ENCODE data around the gene LPA. TPM values are rescaled to one million over a fixed set of nuclear protein-coding genes. Genes with fewer than 3 reads are reported as not detected.

LPA gene
- total and polyA plus RNA-seq, 2 of the 13 experiments (the other 11 are each of a cell fraction or from before 2014, with no cell fraction given) = not detected

DNA sequence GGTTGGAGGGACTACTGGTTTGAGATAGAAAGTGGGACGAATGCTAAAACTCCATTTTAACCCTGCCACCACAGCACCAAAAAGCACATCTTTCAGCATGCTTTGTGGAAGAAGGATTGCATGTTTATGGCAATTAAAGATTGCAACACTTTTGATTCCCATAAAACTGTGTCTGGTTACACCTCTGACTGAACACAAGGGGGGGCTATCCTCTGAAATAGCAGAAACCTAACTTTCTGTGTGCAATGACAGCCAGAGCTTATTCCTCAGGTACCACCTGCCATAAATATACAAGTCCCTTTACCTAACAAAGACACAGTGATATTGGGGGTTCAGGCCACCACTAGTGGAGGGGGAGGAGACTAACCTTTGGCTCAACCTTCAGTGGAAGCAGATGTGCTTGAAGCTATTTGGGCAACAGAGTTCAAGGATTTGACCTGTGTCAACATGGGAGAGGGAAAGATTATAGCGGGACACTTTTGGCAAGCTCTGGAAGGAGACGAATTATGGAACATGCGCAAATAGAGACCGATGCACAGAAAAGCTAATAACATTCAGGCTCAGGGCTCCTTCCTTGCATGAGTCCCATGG lies 28.4 kb upstream of the LPA start (continued):
- no peak for TF ChIP-seq ZNF496 (CRISPR knock-in tag; IDR thresholded peaks at IDR 0.05; ENCODE audit: insufficient replicate concordance)
- TF ChIP-seq MIER2 (CRISPR knock-in tag; IDR thresholded peaks at IDR 0.05) = no peak
- no peak for TF ChIP-seq NCOR1 (IDR thresholded peaks at IDR 0.05; ENCODE audit: borderline replicate concordance, low read length)
- no peak for TF ChIP-seq MED13 (CRISPR knock-in tag; IDR thresholded peaks at IDR 0.05)
- no peak for TF ChIP-seq GZF1 (CRISPR knock-in tag; IDR thresholded peaks at IDR 0.05)
- no peak for TF ChIP-seq SOX6 (IDR thresholded peaks at IDR 0.05)
- peak; percentile 53; the same call in 1 of the 2 replicates for TF ChIP-seq SOX6 (CRISPR knock-in tag; IDR thresholded peaks at IDR 0.05)
- no peak for TF ChIP-seq CCAR2 (optimal IDR thresholded peaks at IDR 0.05; ENCODE audit: low read depth, low read length)
- TF ChIP-seq ZNF83 (CRISPR knock-in tag; IDR thresholded peaks at IDR 0.05; ENCODE audit: borderline replicate concordance) = no peak
- no peak for TF ChIP-seq TOE1 (CRISPR knock-in tag; IDR thresholded peaks at IDR 0.05)
- TF ChIP-seq, protein P1, sequence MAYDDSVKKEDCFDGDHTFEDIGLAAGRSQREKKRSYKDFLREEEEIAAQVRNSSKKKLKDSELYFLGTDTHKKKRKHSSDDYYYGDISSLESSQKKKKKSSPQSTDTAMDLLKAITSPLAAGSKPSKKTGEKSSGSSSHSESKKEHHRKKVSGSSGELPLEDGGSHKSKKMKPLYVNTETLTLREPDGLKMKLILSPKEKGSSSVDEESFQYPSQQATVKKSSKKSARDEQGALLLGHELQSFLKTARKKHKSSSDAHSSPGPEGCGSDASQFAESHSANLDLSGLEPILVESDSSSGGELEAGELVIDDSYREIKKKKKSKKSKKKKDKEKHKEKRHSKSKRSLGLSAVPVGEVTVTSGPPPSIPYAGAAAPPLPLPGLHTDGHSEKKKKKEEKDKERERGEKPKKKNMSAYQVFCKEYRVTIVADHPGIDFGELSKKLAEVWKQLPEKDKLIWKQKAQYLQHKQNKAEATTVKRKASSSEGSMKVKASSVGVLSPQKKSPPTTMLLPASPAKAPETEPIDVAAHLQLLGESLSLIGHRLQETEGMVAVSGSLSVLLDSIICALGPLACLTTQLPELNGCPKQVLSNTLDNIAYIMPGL (CRISPR knock-in tag; IDR thresholded peaks at IDR 0.05; ENCODE audit: borderline replicate concordance in 1 of 2, low read depth in 1 of 2) = no peak
- no peak for TF ChIP-seq SP140L (CRISPR knock-in tag; IDR thresholded peaks at IDR 0.05; ENCODE audit: borderline replicate concordance)
- TF ChIP-seq TBP (CRISPR knock-in tag; IDR thresholded peaks at IDR 0.05) = no peak
- no peak for TF ChIP-seq HCFC1 (IDR thresholded peaks at IDR 0.05; ENCODE audit: low read depth, low read length)
- no peak for TF ChIP-seq ZMAT3 (CRISPR knock-in tag; conservative IDR thresholded peaks at IDR 0.05)
- TF ChIP-seq ZNF570 (CRISPR knock-in tag; IDR thresholded peaks at IDR 0.05; ENCODE audit: borderline replicate concordance) = no peak
- no peak for TF ChIP-seq ZNF367 (CRISPR knock-in tag; IDR thresholded peaks at IDR 0.05; ENCODE audit: borderline replicate concordance)
- no peak for TF ChIP-seq ZNF720 (CRISPR knock-in tag; IDR thresholded peaks at IDR 0.05)
- peak; percentile 75 for TF ChIP-seq PAXIP1 (CRISPR knock-in tag; conservative IDR thresholded peaks at IDR 0.05)
- no peak for TF ChIP-seq IKZF4 (CRISPR knock-in tag; IDR thresholded peaks at IDR 0.05; ENCODE audit: borderline replicate concordance, low read depth, not compliant biosample characterization)
- no peak for TF ChIP-seq ZNF234 (CRISPR knock-in tag; conservative IDR thresholded peaks at IDR 0.05)
- no peak for TF ChIP-seq ZFP62 (CRISPR knock-in tag; IDR thresholded peaks at IDR 0.05)
- TF ChIP-seq EHMT2 (IDR thresholded peaks at IDR 0.05; ENCODE audit: borderline replicate concordance, low read depth, low read length) = no peak
- TF ChIP-seq CREM (IDR thresholded peaks at IDR 0.05) = no peak
- TF ChIP-seq CREM (CRISPR knock-in tag; IDR thresholded peaks at IDR 0.05) = no peak
- no peak for TF ChIP-seq KLF12 (CRISPR knock-in tag; IDR thresholded peaks at IDR 0.05; ENCODE audit: borderline replicate concordance)
- TF ChIP-seq BORCS8-MEF2B (CRISPR knock-in tag; IDR thresholded peaks at IDR 0.05) = peak; percentile 12; the same call in 1 of the 2 replicates
- no peak for TF ChIP-seq XBP1 (CRISPR knock-in tag; IDR thresholded peaks at IDR 0.05)
- no peak; the same call in 1 of the 2 replicates for TF ChIP-seq ZBTB42 (CRISPR knock-in tag; IDR thresholded peaks at IDR 0.05)
